ENCODE data around the gene TMED10. TPM values are rescaled to one million over a fixed set of nuclear protein-coding genes. Genes with fewer than 3 reads are reported as not detected.

TMED10 gene
- total and polyA plus RNA-seq, 2 donors (not counting 3 experiments of a cell fraction or from before 2014, with no cell fraction given), result 338 to 342 TPM

DNA sequence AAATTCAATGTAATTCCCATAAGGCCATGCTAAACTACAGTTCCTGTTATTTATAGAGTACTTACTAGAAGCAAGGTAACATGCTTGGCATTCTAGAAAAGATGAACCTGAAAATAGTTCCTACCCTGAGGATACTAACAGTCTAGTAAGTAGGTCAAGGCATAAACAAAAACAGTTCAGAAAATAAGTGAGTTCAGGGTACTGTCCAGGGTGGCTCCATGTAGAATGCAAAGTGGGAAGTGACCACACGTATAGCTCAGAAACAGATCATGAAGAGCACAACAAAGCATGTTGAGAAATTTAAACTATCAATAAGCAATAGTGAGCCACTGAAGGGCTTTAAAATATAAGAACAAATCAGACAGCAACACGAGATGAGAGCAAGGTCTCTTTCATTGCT, 2.3 kb downstream of the TMED10 start:
- BruUV-seq (replicated peaks), result no TSS peak

More for the DNA sequence above, 2.3 kb downstream of the TMED10 start:
- no peak overlapping the region for H3K27ac ChIP-seq (ENCODE audit: insufficient read depth, low read depth, low read length)
- no peak overlapping the region for H3K4me2 ChIP-seq (ENCODE audit: insufficient read depth, low read length)
- no peak overlapping the region for H3K9ac ChIP-seq (replicated peaks; ENCODE audit: extremely low read depth, insufficient read depth, low read length)
- no peaks in the 10 kb centered on the region for H4K20me1 ChIP-seq (replicated peaks; ENCODE audit: control insufficient read depth, extremely low read depth, insufficient read depth, low read length)
- dilution Hi-C loops (cut with MboI; ENCODE audit: extremely low pct_ligation_motif_present, low sequenced_read_pairs), result no loop called here
- CTCF ChIA-PET, result interaction anchor here (1.0 to 1.3 kb wide), 2 partner anchors 32 to 41 kb away, joined by 3 to 4 read pairs; no protein-coding TSS in a partner anchor
- no peak for DNase-seq (ENCODE audit: low read depth, low spot score)
- no peak overlapping the region for H3K4me3 ChIP-seq (replicated peaks in 1 of 3; ENCODE audit: insufficient read depth in 1 of 3, low read depth in 1 of 3, low read length in 3 of 3)
- no peaks in the 10 kb centered on the region for H3K27me3 ChIP-seq (ENCODE audit: control insufficient read depth in 2 of 2, insufficient read depth in 2 of 2, low read length in 2 of 2)
- intact Hi-C loops (cut with micrococcal nuclease), result no loop called here
- H3K9me3 ChIP-seq (replicated peaks; ENCODE audit: control insufficient read depth, insufficient read depth, low read length), result no peaks in the 10 kb centered on the region
- H2AFZ ChIP-seq (ENCODE audit: low read depth, low read length), result no peak overlapping the region
- TF ChIP-seq POLR2AphosphoS5 (IDR thresholded peaks at IDR 0.05; ENCODE audit: insufficient read depth, low read depth, low read length) (no peak), JUN (IDR thresholded peaks at IDR 0.05; ENCODE audit: borderline replicate concordance, insufficient read depth, insufficient read length, low read depth) (no peak), MYC (IDR thresholded peaks at IDR 0.05; ENCODE audit: low read depth, low read length) (no peak), EZH2 (IDR thresholded peaks at IDR 0.05; ENCODE audit: borderline replicate concordance, low read depth, low read length, severe bottlenecking) (no peak), GATA2 (IDR thresholded peaks at IDR 0.05; ENCODE audit: insufficient read depth, insufficient read length, low read depth, low read length) (no peak), POLR2A (IDR thresholded peaks at IDR 0.05; ENCODE audit: low read depth, low read length) (no peak)
- TF ChIP-seq, protein P1, sequence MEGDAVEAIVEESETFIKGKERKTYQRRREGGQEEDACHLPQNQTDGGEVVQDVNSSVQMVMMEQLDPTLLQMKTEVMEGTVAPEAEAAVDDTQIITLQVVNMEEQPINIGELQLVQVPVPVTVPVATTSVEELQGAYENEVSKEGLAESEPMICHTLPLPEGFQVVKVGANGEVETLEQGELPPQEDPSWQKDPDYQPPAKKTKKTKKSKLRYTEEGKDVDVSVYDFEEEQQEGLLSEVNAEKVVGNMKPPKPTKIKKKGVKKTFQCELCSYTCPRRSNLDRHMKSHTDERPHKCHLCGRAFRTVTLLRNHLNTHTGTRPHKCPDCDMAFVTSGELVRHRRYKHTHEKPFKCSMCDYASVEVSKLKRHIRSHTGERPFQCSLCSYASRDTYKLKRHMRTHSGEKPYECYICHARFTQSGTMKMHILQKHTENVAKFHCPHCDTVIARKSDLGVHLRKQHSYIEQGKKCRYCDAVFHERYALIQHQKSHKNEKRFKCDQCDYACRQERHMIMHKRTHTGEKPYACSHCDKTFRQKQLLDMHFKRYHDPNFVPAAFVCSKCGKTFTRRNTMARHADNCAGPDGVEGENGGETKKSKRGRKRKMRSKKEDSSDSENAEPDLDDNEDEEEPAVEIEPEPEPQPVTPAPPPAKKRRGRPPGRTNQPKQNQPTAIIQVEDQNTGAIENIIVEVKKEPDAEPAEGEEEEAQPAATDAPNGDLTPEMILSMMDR (IDR thresholded peaks at IDR 0.05; ENCODE audit: extremely low read depth in 1 of 2, insufficient read depth in 1 of 2, low read depth in 1 of 2, low read length in 2 of 2), result no peak
- TF ChIP-seq, protein P2, sequence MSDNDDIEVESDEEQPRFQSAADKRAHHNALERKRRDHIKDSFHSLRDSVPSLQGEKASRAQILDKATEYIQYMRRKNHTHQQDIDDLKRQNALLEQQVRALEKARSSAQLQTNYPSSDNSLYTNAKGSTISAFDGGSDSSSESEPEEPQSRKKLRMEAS (IDR thresholded peaks at IDR 0.05; ENCODE audit: insufficient read depth, insufficient read length), result no peak
- FAIRE-seq, result no peak
- H3K36me3 ChIP-seq (ENCODE audit: control insufficient read depth in 2 of 2, extremely low read depth in 1 of 2, insufficient read depth in 2 of 2, low read length in 2 of 2), result no peaks in the 10 kb centered on the region
- H3K4me1 ChIP-seq (ENCODE audit: control insufficient read depth, extremely low read depth, insufficient read depth, low read length), result peaks cover 8% of the 10 kb centered on the region
- no peaks in the 10 kb centered on the region for H3K9me1 ChIP-seq (replicated peaks; ENCODE audit: control insufficient read depth, extremely low read depth, insufficient read depth, low read length)
- POLR2A ChIA-PET, result no interaction called here
- H3K79me2 ChIP-seq (ENCODE audit: control insufficient read depth, insufficient read depth, low read length), result peaks cover 72% of the 10 kb centered on the region
